Left lung (tissue), 10 donors: ENCODE measurements around the gene SSNA1. TPM values are rescaled to one million over a fixed set of nuclear protein-coding genes. Genes with fewer than 3 reads are reported as not detected.

Experiments
- ATAC-seq: fragments of 200-7000 bp; cut with Tn5 transposase; one replicate; pipeline ENCODE4 v1.9.1; 2020; ENCODE audit warnings: moderate library complexity
- DNase-seq, 4 donors: peaks; one replicate each; pipeline ENCODE4 v3.0.0-alpha.2; 2013 to 2020
- H3K27ac ChIP-seq, 2 donors: fragments of 200-600 bp; sonication (generic) in 1 of 2; one replicate each; pipeline versions ENCODE4 v1.5.0 to v1.8.0; 2020 to 2021
- H3K27me3 ChIP-seq, 2 donors: fragments of 200-600 bp; sonication (generic) in 1 of 2; one replicate each; pipeline versions ENCODE4 v1.5.0 to v1.8.0; 2020 to 2021
- H3K36me3 ChIP-seq, 2 donors: fragments of 200-600 bp; sonication (generic) in 1 of 2; one replicate each; pipeline versions ENCODE4 v1.5.0 to v1.8.0; 2020 to 2021
- H3K4me1 ChIP-seq, 2 donors: fragments of 200-600 bp; one replicate each; pipeline ENCODE4 v1.8.0; 2021
- H3K4me3 ChIP-seq, 2 donors: fragments of 200-600 bp; sonication (generic) in 1 of 2; one replicate each; pipeline versions ENCODE4 v1.5.0 to v1.8.0; 2020 to 2021; ENCODE audit warnings: mild to moderate bottlenecking in 1 of 2
- H3K9me3 ChIP-seq, 2 donors: fragments of 200-600 bp; sonication (generic) in 1 of 2; one replicate each; pipeline versions ENCODE4 v1.5.0 to v1.8.0; 2020 to 2021
- CTCF ChIP-seq, 2 donors: fragments of 200-600 bp; sonication (generic) in 1 of 2; IDR thresholded peaks; one replicate each; pipeline versions ENCODE4 v1.5.0 to v1.8.0; 2021; ENCODE audit warnings: antibody characterized with exemption in 2 of 2
- intact Hi-C, 2 donors: fragments of 100-400 bp; cut with DNase I; formaldehyde crosslinking; loops; one replicate each; pipeline versions ENCODE4 v1.11.2 to v1.14.2; 2022
- polyA plus RNA-seq, 6 donors: library from polyadenylated mRNA; unstranded; fragments of 120-200 nt; gene quantifications; one replicate each; pipeline ENCODE4 v1.2.1, GENCODE V29; 2013; ENCODE audit not compliant: insufficient read length in 6 of 6
- total RNA-seq, 2 donors: library from RNA; stranded (reverse); fragmentation: NEBNext Ultra II Directional; extraction: Animal tissue kit (Norgen Biotek cat#: 25700); gene quantifications; one replicate each; pipeline ENCODE4 v1.2.1, GENCODE V29; 2021
- donor health status: DM: no; HTN: yes; CAD: no.
- donor health status: DM: no; HTN: no; CAD: no.

Gene SSNA1
- total and polyA plus RNA-seq, 8 donors: 38.7 to 68.0 (median 53.3) TPM

GRCh38 chr9:137143459-137143858 lies 45.0 kb upstream of the SSNA1 start:
- no peaks in the 10 kb centered on the region for H3K36me3 ChIP-seq

DNA sequence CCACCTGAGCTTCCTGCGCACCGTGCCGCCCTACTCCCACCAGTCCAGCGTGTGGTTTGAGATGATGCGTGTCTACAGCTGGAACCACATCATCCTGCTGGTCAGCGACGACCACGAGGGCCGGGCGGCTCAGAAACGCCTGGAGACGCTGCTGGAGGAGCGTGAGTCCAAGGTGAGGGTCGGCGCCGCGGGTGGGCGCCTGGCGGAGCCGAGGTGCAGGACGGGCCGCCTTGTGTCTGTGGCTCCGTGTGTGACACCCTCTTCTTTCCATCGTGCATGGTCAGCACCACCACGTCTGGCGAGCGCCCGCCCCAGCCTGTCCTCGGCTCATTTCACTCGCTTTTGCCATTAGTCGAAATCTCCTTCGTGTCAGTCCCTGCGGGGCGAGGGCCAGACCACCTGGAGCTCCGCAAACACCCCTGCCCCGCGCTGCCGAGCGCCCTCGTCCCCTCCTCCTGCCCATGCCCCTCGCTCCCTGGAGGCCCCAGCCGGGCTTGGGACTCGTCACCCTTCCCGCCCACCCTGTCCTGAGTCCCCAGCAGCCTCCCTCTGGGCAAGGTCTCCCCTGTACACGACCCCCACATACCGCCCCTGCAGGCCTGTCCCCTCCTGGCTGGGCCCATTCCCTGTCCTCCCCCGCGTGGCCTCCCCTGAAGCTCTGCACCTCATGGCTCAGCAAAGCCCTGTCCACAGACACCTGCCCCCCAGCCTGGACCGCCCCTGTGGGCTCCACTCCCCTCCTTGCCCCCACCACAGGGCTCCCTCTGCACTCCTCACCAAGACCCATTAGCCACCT lies 42.5 kb upstream of the SSNA1 start:
- peaks cover 4 to 73% of the 10 kb centered on the region in 2 donors for H3K27me3 ChIP-seq
- intact Hi-C loops: no loop called here
- H3K4me3 ChIP-seq: no peak overlapping the region
- DNase-seq (peak in 1 of 4 donors; percentile 63), ATAC-seq (no peak)
- no peak overlapping the region for H3K27ac ChIP-seq
- no peaks in the 10 kb centered on the region for H3K36me3 ChIP-seq
- TF ChIP-seq CTCF (IDR thresholded peaks at IDR 0.05): no peak
- H3K4me1 ChIP-seq: no peaks in the 10 kb centered on the region
- H3K9me3 ChIP-seq: no peaks in the 10 kb centered on the region

More at GRCh38 chr9:137143459-137143858, 45.0 kb upstream of the SSNA1 start:
- no peak overlapping the region for H3K4me3 ChIP-seq
- H3K27me3 ChIP-seq: peaks cover 26 to 92% of the 10 kb centered on the region in 2 donors
- no peaks in the 10 kb centered on the region for H3K9me3 ChIP-seq
- intact Hi-C loops: no loop called here
- TF ChIP-seq CTCF (IDR thresholded peaks at IDR 0.05): no peak
- no peak overlapping the region for H3K27ac ChIP-seq
- DNase-seq (peak in 1 of 4 donors; percentile 8), ATAC-seq (no peak)
- peaks cover 0 to 3% of the 10 kb centered on the region in 2 donors for H3K4me1 ChIP-seq

DNA sequence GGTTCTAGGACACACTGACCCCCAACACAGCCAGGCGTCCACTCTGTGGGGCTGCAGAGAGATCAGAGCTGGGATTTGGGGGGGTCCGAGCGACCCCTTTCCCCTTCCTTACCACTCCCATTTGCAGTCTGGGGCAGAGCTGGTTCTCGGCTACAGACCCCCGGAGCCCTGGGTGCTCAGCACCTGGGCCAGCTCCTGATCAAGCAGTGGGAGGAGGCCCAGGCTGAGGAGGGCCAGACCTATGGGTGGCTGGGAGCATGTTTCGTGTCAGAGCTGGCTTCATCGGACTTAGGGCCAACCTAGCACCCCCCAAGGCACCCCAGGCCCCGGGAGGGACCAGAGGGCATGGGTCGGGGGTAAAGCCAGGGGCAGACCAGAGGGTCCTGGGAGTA lies 42.0 kb upstream of the SSNA1 start:
- TF ChIP-seq CTCF (IDR thresholded peaks at IDR 0.05): no peak
- H3K4me1 ChIP-seq: no peaks in the 10 kb centered on the region
- ATAC-seq (no peak), DNase-seq (peak in 1 of 4 donors; percentile 41)
- H3K27ac ChIP-seq: no peak overlapping the region
- H3K9me3 ChIP-seq: no peaks in the 10 kb centered on the region
- H3K4me3 ChIP-seq: no peak overlapping the region
- no peaks in the 10 kb centered on the region for H3K36me3 ChIP-seq
- intact Hi-C loops: no loop called here
- H3K27me3 ChIP-seq: peaks cover 0 to 67% of the 10 kb centered on the region in 2 donors

DNA sequence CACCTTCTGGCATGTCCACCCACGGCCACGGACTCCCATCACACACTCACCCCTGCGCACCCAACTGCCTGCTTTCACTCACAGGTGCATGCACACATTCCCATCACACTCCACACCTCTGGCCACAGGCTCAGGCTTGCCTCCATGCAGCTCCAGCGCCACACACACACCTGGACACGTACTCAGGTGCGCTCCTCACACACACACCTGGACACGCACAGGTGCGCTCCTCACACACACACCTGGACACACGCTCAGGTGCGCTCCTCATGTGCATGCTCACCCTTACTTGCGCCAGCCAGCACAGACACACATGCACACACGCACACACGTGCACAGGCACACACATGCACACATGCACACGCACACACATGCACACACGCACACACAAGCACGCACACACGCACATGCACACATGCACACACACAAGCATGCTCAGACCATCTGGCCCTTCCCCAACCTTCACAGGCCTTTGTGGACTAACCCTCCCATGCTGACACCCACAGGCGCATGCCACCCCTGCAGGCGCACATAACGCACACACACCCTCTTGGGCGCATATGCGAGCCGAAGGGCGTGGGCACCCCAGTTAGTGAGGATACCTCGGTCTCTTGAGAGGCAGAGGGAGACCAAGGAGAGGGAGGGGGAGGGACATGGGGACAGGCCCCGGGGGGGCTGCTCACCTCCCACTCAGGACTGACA lies 41.2 kb upstream of the SSNA1 start:
- Histone ChIP-seq H3K36me3 (no peaks in the 10 kb centered on the region), H3K27me3 (peaks cover 0 to 60% of the 10 kb centered on the region in 2 donors), H3K4me1 (no peaks in the 10 kb centered on the region), H3K27ac (no peak overlapping the region), H3K9me3 (no peaks in the 10 kb centered on the region), H3K4me3 (no peak overlapping the region)
- DNase-seq (peak in 1 of 4 donors; percentile 58), ATAC-seq (no peak)
- TF ChIP-seq CTCF (IDR thresholded peaks at IDR 0.05): no peak
- intact Hi-C loops: no loop called here

DNA sequence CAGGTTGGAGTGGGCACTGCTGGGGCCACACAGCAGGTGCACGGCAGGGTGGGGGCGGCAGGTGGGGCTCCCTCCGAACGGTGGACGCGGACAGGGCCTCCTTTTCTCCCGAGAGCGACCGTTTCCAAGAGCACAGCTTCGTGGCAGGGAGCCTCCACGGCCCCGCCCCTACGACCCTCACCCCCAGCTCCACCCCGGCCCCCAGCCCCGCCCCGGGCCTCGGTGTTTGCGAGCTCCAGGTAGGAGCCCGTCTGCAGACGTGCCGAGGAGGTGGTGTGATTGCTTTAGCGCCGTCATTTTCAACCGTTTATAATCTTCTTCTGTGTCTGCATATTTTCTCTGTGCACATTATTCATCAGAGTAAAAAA lies 40.7 kb upstream of the SSNA1 start:
- intact Hi-C loops: no loop called here
- Histone ChIP-seq H3K9me3 (no peaks in the 10 kb centered on the region), H3K27me3 (peaks cover 0 to 55% of the 10 kb centered on the region in 2 donors), H3K27ac (no peak overlapping the region), H3K4me1 (no peaks in the 10 kb centered on the region), H3K36me3 (no peaks in the 10 kb centered on the region), H3K4me3 (no peak overlapping the region)
- no peak for TF ChIP-seq CTCF (IDR thresholded peaks at IDR 0.05)
- no peak for ATAC-seq
- no peak for DNase-seq
